NCI-H82 (cell line): Measurements from ENCODE around the gene CDC73.
"Not testable (repeated sequence)": the region's sequence is repeated elsewhere in the genome, so short reads cannot be mapped to it uniquely, and the experiment has no call there.

ENCODE experiments used
- DNase-seq: peaks from one replicate; lab custom pipeline; 2025; lab: John Stamatoyannopoulos, UW

The CDC73 gene

DNA sequence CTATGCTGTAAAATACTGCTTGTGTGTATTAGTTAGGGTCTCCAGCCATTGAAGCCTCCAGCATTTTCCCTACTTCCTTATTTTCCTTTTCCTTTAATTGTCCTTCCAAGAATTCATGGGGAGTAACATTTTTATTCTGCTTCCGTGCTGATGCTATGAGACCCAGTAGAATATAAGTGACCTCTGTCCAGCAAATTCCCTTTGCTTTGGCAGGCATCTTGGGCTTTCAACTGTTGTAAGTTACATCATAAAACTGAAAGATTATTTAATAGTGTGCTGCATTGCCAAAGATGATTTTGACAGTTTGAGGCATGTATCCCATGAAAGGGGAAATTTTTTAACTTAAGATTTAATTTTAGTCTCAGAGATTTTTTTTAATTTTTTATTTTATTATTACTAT, 112.7 kb downstream of the CDC73 start:
- no peak for DNase-seq

DNA sequence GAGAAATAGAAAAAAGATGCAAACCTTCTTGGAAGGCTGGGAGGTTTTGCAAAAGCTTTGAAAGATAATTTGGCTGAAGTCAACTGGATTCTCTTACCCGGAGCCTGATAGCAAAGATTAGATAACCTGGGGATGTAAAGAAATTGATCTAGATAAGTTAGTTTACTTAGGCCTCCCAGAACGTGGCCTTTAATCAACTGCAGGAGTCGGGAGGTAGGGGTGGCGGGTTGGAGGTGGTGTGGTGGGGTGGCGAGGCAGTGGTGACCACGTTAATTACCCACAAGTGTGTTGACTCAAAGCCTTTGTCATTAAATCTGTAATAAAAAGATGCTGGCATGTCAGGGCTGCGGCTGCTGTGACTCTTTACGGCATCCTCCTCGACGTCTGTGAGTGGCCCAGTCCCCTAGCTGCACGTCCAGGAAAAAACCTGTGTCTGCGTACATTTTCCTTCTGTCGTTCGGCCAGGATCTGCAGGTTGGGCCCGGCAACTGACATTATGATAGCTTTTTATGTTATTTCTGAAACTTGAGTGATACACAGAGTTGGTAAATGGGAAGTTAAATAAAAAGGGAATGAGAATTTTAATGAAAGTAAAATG, 115.6 kb downstream of the CDC73 start:
- DNase-seq, result no peak

DNA sequence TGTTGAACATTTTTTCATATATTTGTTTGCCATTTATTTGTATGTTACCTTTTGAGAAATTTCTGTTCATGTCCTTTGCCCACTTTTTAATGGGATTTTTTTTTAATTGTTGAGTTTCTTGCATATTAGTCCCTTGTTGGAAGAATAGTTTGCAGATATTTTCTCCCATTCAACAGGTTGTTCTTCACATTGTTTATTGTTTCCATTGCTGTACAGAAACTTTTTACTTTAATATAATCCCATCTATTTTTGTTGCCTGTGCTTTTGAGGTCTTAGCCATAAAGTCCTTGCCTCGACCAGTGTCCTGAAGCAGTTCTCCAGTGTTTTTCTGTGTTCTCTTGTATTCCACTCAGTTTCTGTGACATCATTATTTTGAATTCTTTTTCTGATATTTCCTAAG, 118.8 kb downstream of the CDC73 start:
- no peak for DNase-seq

DNA sequence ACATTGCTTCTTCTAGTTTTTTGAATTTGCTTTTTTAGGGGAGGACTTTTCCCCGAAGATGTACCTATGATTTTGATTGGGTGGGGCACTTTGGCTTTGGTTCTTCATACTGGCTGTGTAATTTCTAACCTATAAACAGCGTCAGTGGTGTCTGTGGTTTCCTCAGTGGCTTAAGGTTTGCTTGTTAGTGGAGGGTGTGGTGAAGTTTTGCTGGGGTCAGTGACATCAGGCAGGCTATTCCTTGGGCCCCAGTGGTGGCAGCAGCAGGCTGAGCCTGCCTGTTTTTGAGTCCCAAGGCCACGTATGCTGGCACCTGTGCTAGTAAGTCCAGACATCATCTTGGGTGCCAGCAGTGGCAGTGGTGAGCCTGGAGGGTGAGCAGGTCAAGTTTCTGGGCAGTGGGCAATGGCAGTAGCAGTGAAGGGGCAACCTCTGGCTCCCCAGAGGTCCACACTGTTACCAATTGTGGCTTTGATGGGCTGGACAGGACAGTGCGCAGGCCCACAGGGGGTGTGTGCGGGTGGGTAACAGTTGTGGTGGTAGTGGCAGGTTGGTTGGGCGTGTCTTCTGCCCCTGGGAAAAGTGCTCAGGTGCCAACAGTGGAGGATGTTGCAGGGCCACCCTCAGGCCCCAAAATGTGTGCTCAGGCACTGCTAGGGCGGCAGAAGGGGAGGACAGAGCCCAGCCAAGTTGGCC, 119.4 kb downstream of the CDC73 start:
- no peak for DNase-seq

DNA sequence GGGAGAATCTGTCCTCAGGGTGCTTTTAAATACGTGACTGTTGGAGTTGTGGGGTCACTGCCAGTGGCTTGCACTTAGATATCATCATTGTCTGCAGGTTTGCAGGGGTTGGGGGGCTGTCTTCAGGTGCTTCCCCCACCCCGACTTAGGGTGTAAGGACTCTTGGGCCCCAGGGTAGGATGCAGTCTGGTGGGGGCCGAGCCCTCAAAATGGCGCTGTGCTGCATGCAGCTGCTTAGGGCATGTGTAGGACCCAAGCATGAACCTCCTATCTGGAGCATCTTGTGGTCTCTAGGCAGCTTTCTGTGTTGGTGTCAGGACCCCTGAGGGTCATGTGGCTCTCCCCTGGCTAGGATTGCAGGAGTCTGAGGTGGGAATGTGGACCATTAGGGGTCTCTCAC, 120.2 kb downstream of the CDC73 start:
- DNase-seq, result no peak

DNA sequence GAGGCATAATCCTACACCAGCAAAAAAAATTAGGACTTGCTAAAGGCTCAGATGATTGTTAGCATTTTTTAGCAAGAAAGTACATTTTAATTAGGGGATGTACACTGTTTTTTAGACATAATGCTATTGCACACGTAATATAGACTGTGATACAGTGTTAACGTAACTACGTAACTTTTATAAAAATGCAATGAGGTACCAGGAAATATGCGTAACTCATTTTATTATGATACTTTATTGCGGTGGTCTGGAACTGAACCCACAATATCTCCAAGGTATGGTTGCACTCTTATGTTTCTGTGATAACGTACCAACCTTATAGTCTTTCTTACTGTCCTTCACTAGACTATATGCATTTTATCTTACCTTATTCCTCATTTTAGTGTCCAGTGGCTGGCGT, 127.4 kb downstream of the CDC73 start:
- no peak for DNase-seq

DNA sequence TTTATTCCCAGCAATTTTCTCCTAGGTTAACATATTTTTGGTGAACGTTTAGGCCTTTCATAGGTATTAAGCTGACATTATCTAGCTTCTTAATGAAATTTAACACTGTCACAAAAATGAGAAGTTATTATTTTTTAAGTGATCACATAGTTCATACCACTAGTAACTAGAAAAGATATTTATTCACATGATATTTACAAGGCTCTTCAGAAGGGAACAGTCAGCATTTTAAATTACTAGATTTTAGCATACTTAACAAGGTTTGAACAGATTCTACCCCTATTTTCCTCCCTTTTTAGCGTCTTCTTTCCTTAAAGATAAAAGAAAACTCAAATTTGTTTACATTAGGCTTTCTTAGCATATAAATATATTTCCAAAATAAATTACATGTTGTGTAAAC, 130.1 kb downstream of the CDC73 start:
- no peak for DNase-seq

DNA sequence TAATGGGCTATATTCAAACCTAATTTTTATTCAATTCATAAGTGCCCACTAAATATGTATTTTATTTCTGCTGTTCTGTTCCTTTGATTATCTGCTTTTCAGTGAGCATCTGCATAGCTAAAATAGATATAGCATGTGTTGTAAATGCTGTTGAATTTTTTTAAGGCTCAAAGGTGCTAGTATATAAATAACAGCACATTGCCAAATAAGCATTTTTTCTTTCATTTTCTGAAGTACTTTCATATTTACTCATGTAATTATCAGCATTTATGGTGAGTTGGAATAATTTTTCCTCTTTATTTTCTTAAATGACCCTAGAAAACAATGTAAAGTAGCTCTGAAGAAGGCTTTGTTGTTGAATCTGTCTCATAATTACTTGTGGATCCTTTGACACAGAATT, 134.2 kb downstream of the CDC73 start:
- DNase-seq, result no peak

DNA sequence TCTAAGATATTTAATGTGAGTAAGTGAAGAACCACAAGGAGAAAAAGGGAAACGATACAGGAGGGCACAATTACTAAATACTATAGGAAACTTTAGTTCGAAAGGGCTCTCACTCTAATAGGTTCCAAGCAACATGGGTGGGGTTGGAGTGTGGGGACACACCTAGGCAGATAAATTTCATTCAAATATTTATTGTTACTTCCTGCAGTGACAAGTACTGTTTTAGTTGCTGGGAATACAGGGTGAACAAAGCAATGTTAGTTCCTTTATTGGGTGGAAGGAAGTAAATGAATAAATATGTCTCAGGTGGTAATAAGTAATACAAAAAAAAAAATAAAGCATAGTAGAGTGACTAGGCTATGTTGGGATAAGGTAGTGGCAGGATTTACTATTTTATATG, 137.8 kb downstream of the CDC73 start:
- DNase-seq, result no peak

DNA sequence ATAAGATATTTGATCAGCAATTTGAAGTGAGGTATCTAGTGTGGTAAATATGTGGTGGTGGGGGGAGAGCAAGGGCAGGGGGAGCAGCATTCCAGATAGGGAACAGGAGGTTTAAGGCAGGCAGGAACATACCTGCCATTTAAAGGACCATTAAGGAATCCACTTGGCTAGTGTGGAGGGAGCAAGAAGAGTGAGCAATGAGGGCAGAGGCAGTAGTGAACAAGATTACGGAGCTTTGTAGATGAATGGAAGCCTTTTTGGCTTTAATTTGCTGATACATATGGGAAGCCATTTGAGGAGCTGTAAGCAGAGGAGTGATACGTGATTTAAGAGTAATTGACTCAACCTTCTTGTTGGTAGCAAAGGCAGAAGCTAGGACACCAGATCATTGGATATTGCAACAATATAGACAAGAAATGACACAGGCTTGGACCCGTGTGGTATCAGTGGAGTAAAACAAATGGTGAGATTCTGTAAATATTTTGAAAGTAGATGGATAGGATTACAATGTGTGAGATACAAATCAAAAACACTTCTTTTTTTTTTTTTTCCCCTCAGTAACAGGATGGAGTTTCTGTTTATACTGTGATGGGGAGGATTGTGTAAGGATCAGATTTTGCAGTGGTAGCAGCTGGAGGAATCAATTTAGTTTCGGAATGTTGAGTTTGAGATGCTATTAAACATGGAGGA, 138.4 kb downstream of the CDC73 start:
- no peak for DNase-seq

DNA sequence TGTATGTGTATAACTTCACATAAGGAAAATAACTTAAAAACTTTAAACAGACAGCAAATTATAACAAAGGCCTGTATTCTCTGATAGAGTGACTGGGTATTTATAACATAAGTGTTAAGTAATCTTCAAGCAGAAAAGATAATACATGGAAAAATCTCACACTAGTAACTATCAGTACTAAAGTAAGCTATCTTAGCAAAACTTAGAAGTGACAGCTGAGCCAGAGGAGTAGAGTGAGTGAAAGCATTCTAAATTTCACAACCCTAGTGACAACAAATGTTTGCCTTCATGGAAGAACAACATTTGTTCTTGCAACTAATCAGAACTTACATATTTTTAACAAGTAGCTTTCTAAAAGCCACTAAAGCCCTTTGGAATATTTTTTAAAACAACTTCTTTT, 139.1 kb downstream of the CDC73 start:
- DNase-seq, result no peak

DNA sequence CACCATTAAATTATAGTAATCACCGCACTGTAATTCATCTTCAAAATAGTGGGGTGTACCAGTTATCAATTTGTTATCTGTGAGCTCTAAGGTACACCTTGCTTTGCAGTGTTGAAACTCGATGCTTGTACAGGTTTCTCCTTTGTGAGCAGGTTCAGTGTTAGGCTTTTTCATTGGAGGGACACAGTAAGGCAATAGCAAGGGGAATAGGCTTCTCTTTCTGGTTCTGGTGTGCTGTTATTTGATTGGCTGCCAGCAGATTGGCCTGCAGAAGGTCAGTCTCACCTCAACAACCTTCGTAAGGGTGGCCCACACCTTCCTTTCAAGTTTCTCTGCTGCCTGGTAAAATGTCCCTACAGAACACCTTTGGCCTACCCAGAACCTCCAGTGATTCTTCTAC, 140.8 kb downstream of the CDC73 start:
- DNase-seq, result no peak

DNA sequence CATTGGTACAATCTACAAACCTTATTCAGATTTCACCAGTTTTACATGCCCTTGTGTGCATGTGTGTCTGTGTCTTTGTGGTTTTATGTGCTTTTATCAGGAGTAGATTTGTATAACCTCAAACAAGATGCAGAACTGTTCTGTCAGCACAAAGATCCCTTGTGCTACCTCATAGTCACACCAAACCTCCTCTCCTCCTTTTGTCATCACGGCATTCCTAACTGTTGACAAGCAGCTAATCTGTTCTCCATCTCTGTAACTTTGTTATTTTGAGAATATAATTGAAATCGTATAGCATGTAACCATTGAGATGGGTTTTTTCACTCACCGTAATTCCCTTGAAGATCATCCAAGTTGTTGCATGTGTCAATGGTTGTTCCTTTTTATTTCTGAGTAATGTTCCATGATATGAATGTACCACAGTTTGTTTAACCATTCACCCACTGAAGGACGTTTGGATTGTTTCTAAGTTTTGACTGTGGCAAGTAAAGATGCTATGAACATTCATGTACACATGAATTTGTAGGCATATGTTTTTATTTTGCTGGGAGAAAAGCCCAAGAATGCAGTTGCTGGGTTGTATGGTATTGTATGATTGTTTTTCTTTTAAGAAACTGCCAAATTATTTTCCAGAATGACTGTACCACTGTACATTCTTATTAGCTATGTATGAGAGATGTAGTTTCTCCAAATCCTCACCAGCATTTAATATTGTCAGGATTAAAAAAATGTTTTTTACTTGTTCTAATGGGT, 142.7 kb downstream of the CDC73 start:
- DNase-seq, result no peak

DNA sequence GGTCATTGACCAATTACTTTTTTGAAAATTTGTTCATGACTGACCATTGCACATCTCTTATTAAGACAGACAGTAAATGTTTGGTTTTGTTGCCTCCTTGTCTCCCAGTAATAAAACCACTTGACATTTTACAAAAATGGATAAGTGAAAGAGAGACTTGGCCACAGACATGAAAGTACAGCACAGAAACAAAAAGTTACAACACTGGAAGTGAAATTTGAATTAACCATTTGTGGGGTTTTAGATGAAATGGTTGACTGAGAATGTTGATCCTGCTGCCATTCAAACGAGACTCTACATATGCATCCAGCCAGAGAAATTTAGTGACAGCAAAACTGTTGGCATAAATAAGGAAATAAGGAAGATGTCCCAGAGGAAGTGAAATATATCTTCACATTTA, 143.9 kb downstream of the CDC73 start:
- no peak for DNase-seq

DNA sequence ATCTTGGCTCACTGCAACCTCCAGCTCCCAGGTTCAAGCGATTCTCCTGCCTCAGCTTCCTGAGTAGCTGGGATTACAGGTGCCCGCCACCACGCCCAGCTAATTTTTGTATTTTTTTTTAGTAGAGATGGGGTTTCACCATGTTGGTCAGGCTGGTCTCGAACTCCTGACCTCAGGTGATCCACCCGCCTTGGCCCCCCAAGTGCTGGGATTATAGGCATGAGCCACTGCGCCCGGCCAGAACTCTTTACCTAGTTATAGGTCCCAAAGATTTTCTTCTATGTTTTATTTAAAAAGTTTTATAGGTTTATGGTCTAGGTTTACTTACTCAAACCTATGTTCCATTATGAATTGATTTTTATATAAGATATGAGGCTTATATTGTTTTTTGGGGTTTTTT, 145.0 kb downstream of the CDC73 start:
- DNase-seq, result not testable (repeated sequence)

DNA sequence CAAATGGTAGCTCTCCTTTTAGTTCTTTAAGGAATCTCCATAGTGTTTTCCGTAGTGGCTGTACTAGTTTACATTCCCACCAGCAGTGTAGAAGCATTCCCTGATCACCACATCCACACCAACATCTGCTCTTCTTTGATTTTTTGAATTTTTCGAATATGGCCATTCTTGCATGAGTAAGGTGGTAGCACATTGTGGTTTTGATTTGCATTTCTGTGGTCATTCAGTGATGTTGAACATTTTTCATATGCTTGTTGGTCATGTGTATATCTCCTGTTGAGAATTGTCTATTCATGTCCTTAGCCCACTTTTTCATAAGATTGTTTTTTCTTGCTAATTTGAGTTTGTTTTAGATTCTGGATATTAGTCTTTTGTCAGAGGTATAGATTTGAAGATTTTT, 149.2 kb downstream of the CDC73 start:
- DNase-seq, result no peak

DNA sequence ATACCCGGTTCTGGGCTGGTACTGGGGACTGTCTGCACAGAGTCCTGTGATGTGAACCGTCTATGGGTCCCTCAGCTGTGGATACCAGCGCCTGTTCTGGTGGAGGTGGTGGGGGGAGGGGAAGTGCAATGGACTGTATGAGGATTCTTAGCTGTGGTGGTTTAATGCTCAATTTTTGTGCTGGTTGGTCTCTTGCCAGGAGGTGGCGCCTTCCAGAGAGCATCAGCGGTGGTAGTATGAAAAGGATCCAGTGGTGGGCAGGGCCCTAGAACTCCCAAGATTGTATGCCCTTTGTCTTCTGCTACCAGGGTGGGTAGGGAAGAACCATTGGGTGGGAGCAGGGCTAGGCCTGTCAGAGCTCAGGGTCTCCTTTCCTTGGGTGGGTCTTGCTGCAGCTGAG, 153.9 kb downstream of the CDC73 start:
- DNase-seq, result peak; percentile 45

DNA sequence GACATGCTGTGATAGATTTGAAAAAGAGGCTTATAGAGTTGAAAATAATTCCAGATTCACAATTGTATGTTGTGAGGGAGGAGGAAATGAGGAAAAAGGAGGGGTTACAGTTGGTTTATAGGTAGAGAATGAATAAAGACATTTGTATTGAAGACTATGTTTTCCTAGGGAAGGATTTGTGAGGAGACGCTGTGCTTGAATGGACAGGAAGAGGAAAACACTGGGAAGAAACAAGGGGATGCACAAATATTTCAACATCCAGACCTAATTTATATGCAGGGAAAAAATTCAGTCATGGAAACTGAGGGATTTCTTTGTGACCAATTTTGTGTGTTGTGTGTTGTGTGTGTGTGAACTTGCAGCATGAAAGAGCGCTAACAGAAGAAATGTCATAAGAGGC, 157.1 kb downstream of the CDC73 start:
- DNase-seq, result no peak

DNA sequence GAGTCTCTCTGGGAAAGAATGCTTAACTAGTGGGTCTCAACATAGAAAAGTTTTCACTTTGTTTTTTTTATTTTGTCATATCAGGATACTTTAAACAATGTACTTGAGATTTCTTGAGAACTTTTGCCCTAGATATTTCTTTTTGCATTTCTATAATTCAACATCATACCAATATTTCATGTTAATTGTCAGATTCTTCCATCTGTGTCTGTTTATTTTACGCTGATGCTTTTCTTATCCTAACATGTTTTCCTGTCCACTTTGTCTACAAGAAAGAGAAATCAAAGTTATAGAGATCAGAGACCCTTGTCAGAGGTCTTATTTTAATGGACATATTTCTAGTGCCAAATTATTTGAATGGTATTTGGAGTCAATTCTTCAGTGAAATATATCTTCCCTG, 160.1 kb downstream of the CDC73 start:
- no peak for DNase-seq

DNA sequence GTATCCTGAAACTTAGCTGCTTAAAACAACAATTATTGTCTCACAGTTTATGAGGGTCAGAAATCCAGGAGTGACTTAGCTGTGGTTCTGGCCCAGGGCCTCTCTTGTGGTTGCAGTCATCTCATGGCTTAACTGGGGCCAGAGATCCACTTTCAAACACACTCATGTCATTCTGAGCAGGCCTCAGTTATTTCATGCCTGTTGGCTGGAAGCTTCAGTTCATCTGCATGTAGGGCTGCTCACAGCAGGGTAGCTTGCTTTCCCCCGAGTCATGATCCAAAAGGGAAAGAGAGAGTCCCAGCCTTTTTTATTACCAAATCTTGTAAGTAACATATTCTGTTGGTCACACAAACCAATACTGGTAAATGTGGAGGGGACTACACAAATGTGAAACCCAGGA, 161.2 kb downstream of the CDC73 start:
- DNase-seq, result no peak

DNA sequence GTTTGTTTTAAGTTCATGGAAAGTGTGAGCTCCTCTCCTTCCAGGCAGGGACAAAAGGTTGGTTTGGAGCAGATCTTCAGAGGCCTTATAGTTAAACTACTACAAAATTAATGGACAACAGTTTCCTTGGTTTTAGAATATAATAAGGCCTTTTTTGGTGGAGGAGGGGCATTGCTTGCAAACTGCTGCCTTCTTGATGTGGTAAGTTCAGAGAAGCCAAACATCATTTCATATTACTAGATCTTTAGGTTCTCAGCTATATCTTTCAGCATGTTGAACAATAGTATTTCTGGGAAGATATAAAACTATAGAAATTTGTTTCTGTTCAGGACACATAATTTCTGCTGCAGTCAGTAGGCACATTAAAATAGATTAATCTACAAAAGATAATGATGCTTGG, 162.4 kb downstream of the CDC73 start:
- no peak for DNase-seq

DNA sequence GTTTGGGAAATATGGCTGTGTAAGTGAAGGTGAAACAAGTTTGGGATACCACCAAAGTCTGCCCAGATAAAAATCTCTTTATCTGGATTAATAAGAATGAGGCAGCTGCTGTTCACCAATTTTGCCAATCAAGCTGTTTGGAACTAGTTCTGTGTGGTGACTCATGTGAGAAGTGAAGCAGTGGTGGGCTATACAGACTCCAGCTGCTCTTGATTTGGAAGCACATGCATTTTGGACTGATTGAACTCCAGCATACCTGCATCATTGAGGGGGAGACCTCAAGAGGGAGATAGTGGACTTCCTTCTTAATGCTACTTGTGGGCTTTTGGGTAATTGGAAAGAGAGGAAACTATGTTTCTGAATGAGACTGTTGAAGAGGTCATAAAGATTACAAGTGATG, 163.8 kb downstream of the CDC73 start:
- peak; percentile 11 for DNase-seq

DNA sequence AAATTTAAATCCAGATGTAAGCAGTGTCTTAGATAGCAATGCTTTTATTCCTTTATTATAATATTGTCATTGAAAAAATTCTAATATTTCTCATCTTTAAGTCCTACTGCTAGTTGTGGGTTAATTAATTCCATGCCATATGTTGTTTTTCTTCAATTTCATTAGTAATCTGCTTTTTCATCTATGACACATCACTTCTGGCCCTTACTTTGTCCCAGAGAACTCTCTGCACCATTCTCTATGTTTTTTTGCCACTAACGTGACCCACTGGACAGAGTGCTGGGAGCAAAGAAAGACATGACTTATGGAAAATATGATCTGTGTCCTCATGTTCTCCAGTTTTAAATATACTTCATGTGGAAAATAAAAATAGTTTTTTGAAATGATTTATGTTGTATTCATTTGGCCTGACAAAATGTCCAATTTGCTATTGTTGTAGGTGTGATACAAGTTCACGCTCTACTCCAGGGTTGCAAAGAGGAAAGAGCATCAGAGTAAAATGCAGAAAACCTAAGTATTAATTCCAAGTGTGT, 166.8 kb downstream of the CDC73 start:
- DNase-seq, result not testable (repeated sequence)
